Endothelial cell of umbilical vein (primary cell): Measurements from ENCODE around the gene AKT3. TPM values are rescaled to one million over a fixed set of nuclear protein-coding genes. Genes with fewer than 3 reads are reported as not detected.

Source experiments
- BruUV-seq: library from RNA; stranded (reverse); fragments of 400-500 nt; replicated peaks from 2 replicates; lab custom pipeline; 2021; lab: Mats Ljungman, UMichigan
- CTCF ChIA-PET: fragments of 300-600, 350-600 bp; sonication (Branson Sonifier 250); formaldehyde crosslinking; loops from one replicate; lab custom pipeline; 2021; ENCODE audit warnings: antibody characterized with exemption, inconsistent platforms; lab: Charles Lee
- POLR2A ChIA-PET: fragments of 300-600, 350-600 bp; sonication (Branson Sonifier 250); formaldehyde crosslinking; loops from one replicate; lab custom pipeline; 2021; ENCODE audit warnings: antibody characterized with exemption, inconsistent platforms; lab: Charles Lee
- DNase-seq: peaks from one replicate; pipeline ENCODE4 v3.0.0-alpha.2; 2011; ENCODE audit warnings: low read depth, low spot score
- FAIRE-seq: peaks from 2 replicates; lab custom pipeline; 2011; peaks lifted over from hg19 to GRCh38; lab: Jason Lieb, UNC
- H2AFZ ChIP-seq: 2 replicates; pipeline ENCODE4 v1.6.0; 2012; ENCODE audit warnings: low read depth, low read length, control low read depth, inconsistent platforms
- H3K27ac ChIP-seq: 2 replicates; pipeline ENCODE4 v1.5.1; 2011; ENCODE audit warnings: low read depth, mild to moderate bottlenecking, control low read depth, low read length, moderate library complexity; ENCODE audit not compliant: insufficient read depth
- H3K27me3 ChIP-seq, 2 experiments: 2 replicates each; pipeline versions ENCODE4 v1.6.0 to v1.6.1; 2011; ENCODE audit warnings: low read length in 2 of 2, mixed read lengths in 1 of 2; ENCODE audit not compliant: control insufficient read depth in 2 of 2, insufficient read depth in 2 of 2
- H3K36me3 ChIP-seq, 2 experiments: 2 replicates in 1 of 2; 3 replicates in 1 of 2; pipeline ENCODE4 v1.5.1; 2011; ENCODE audit warnings: low read length in 2 of 2, mild to moderate bottlenecking in 1 of 2, moderate library complexity in 1 of 2; ENCODE audit not compliant: control insufficient read depth in 2 of 2, insufficient read depth in 2 of 2; ENCODE audit errors: extremely low read depth in 1 of 2
- H3K4me1 ChIP-seq: 3 replicates; pipeline ENCODE4 v1.5.1; 2011; ENCODE audit warnings: mild to moderate bottlenecking, low read length; ENCODE audit not compliant: control insufficient read depth, insufficient read depth; ENCODE audit errors: extremely low read depth
- H3K4me2 ChIP-seq: 2 replicates; pipeline ENCODE4 v1.6.1; 2011; ENCODE audit warnings: low read length, control low read depth, mixed read lengths; ENCODE audit not compliant: insufficient read depth
- H3K4me3 ChIP-seq, 3 experiments: fragments of 200-600 bp in 1 of 3; sonication (generic), shearing (Covaris generic) in 1 of 3; replicated peaks in 1 of 3; 2 replicates each; pipeline ENCODE4 v1.5.1; 2011 to 2016; ENCODE audit warnings: control low read depth in 3 of 3, low read length in 3 of 3, mild to moderate bottlenecking in 2 of 3, inconsistent platforms in 1 of 3, low read depth in 1 of 3, moderate library complexity in 1 of 3; ENCODE audit not compliant: insufficient read depth in 1 of 3
- H3K79me2 ChIP-seq: 2 replicates; pipeline ENCODE4 v1.6.0; 2012; ENCODE audit warnings: low read length, inconsistent platforms; ENCODE audit not compliant: control insufficient read depth, insufficient read depth
- H3K9ac ChIP-seq: replicated peaks from 2 replicates; pipeline ENCODE3; 2011; ENCODE audit warnings: low read length, control low read depth; ENCODE audit not compliant: insufficient read depth; ENCODE audit errors: extremely low read depth
- H3K9me1 ChIP-seq: replicated peaks from 3 replicates; pipeline ENCODE4 v1.6.0; 2011; ENCODE audit warnings: mild to moderate bottlenecking, low read length; ENCODE audit not compliant: control insufficient read depth, insufficient read depth; ENCODE audit errors: extremely low read depth
- H3K9me3 ChIP-seq: replicated peaks from 2 replicates; pipeline ENCODE4 v1.5.1; 2012; ENCODE audit warnings: low read length, inconsistent platforms; ENCODE audit not compliant: control insufficient read depth, insufficient read depth
- H4K20me1 ChIP-seq: replicated peaks from 2 replicates; pipeline ENCODE3; 2011; ENCODE audit warnings: mild to moderate bottlenecking, low read length; ENCODE audit not compliant: control insufficient read depth, insufficient read depth; ENCODE audit errors: extremely low read depth
- CTCF ChIP-seq, 2 donors: IDR thresholded peaks; 1 replicate in 1 of 2; 2 replicates in 1 of 2; pipeline ENCODE4 v1.5.1; 2011; ENCODE audit warnings: low read length in 2 of 2, mild to moderate bottlenecking in 2 of 2, moderate library complexity in 2 of 2, control low read depth in 1 of 2, inconsistent platforms in 1 of 2, low read depth in 1 of 2; ENCODE audit not compliant: insufficient read depth in 1 of 2; ENCODE audit errors: extremely low read depth in 1 of 2
- EZH2 ChIP-seq: IDR thresholded peaks from 2 replicates; pipeline ENCODE4 v1.6.1; 2012; ENCODE audit warnings: borderline replicate concordance, low read depth, mild to moderate bottlenecking, moderate library complexity, low read length, inconsistent platforms; ENCODE audit not compliant: severe bottlenecking
- FOS ChIP-seq: IDR thresholded peaks from 2 replicates; pipeline ENCODE4 v1.6.1; 2011; ENCODE audit warnings: mild to moderate bottlenecking, low read length, moderate library complexity, borderline replicate concordance; ENCODE audit not compliant: insufficient read depth
- GATA2 ChIP-seq: IDR thresholded peaks from 2 replicates; pipeline ENCODE4 v1.7.0; 2011; ENCODE audit warnings: low read depth, mild to moderate bottlenecking, moderate library complexity, mixed read lengths, low read length; ENCODE audit not compliant: insufficient read length, insufficient read depth
- JUN ChIP-seq: IDR thresholded peaks from 2 replicates; pipeline ENCODE4 v1.6.1; 2011; ENCODE audit warnings: borderline replicate concordance, low read depth; ENCODE audit not compliant: insufficient read length, insufficient read depth
- MAX ChIP-seq: IDR thresholded peaks from 2 replicates; pipeline ENCODE4 v1.6.1; 2011; ENCODE audit not compliant: insufficient read depth, insufficient read length
- MYC ChIP-seq: IDR thresholded peaks from one replicate; pipeline ENCODE4 v1.6.1; 2011; ENCODE audit warnings: mild to moderate bottlenecking, low read depth, low read length
- POLR2A ChIP-seq: IDR thresholded peaks from 2 replicates; pipeline ENCODE4 v1.6.1; 2012; ENCODE audit warnings: low read depth, mild to moderate bottlenecking, control low read depth, low read length
- POLR2AphosphoS5 ChIP-seq: IDR thresholded peaks from 2 replicates; pipeline ENCODE4 v1.6.1; 2012; ENCODE audit warnings: low read depth, mild to moderate bottlenecking, control low read depth, low read length, moderate library complexity; ENCODE audit not compliant: insufficient read depth
- dilution Hi-C: fragments of 300-500 bp; cut with MboI; formaldehyde crosslinking; loops from one replicate; pipeline ENCODE4 v1.15.0; 2019; ENCODE audit warnings: low sequenced_read_pairs; ENCODE audit not compliant: extremely low pct_ligation_motif_present
- intact Hi-C: fragments of 100-400 bp; cut with micrococcal nuclease; formaldehyde crosslinking; loops from one replicate; pipeline ENCODE4 v1.10.0; 2022
- polyA plus RNA-seq, 4 experiments: library from polyadenylated mRNA; depleted of rRNA in 3 of 4; stranded (reverse) in 3 of 4; unstranded in 1 of 4; fragments of >200 nt; gene quantifications; 2 replicates each; pipeline versions ENCODE4 v1.2.1 to v1.2.3, GENCODE V29; 2011 to 2012; ENCODE audit warnings: missing spikeins in 1 of 4
- total RNA-seq: library from RNA; stranded (reverse); gene quantifications from 2 replicates; pipeline ENCODE4 v1.2.3, GENCODE V29; 2021

Gene AKT3
- total and polyA plus RNA-seq, 2 donors (not counting 3 experiments of a cell fraction or from before 2014, with no cell fraction given), result 20.6 to 97.1 TPM

GRCh38 chr1:243503155-243503554 lies 346.9 kb downstream of the AKT3 start:
- CTCF ChIA-PET, result interaction anchor here (1.0 kb wide), 1 partner anchor 19 kb away, joined by 4 read pairs; no protein-coding TSS in a partner anchor
- no peak for FAIRE-seq

More at GRCh38 chr1:243503155-243503554, 346.9 kb downstream of the AKT3 start:
- intact Hi-C loops (no loop called here), dilution Hi-C loops (no loop called here)
- BruUV-seq, result no TSS peak
- H3K4me3 ChIP-seq, result no peak overlapping the region
- no peak overlapping the region for H3K27ac ChIP-seq
- H3K4me1 ChIP-seq, result no peaks in the 10 kb centered on the region
- TF ChIP-seq JUN, result no peak
- no peak for TF ChIP-seq GATA2
- no peak for TF ChIP-seq POLR2A
- TF ChIP-seq CTCF (IDR thresholded peaks at IDR 0.05; ENCODE audit: extremely low read depth in 1 of 2, insufficient read depth in 1 of 2, low read depth in 1 of 2, low read length in 2 of 2), result no peak
- no peak for TF ChIP-seq MAX
- no peak for TF ChIP-seq MYC
- TF ChIP-seq EZH2, result no peak
- TF ChIP-seq POLR2AphosphoS5, result no peak
- no peak for TF ChIP-seq FOS
- no peak overlapping the region for H3K4me2 ChIP-seq
- no peaks in the 10 kb centered on the region for H3K79me2 ChIP-seq
- DNase-seq, result no peak
- POLR2A ChIA-PET, result no interaction called here
- H4K20me1 ChIP-seq, result no peaks in the 10 kb centered on the region
- no peaks in the 10 kb centered on the region for H3K9me3 ChIP-seq
- H3K27me3 ChIP-seq, result no peaks in the 10 kb centered on the region
- no peak overlapping the region for H2AFZ ChIP-seq
- peaks cover 0 to 7% of the 10 kb centered on the region in 2 experiments for H3K36me3 ChIP-seq
- H3K9me1 ChIP-seq, result no peaks in the 10 kb centered on the region
- no peak overlapping the region for H3K9ac ChIP-seq
